Sciatic nerve (tissue), 2 donors: ENCODE measurements around the gene PLCB4. TPM values are rescaled to one million over a fixed set of nuclear protein-coding genes. Genes with fewer than 3 reads are reported as not detected.

Experiments used
- ATAC-seq: fragments of 200-7000 bp; cut with Tn5 transposase; one replicate; pipeline ENCODE4 v1.9.1; 2020; ENCODE audit warnings: mild to moderate bottlenecking, moderate library complexity
- DNase-seq: peaks from one replicate; pipeline ENCODE4 v3.0.0-alpha.2; 2020; ENCODE audit warnings: low spot score
- intact Hi-C: fragments of 100-400 bp; cut with DNase I; formaldehyde crosslinking; loops from one replicate; pipeline ENCODE4 v1.14.2; 2022
- total RNA-seq: library from RNA; stranded (reverse); fragmentation: NEBNext Ultra II Directional; extraction: Animal tissue kit (Norgen Biotek cat#: 25700); gene quantifications from one replicate; pipeline ENCODE4 v1.2.1, GENCODE V29; 2021
- donor health status: DM: no; HTN: no; CAD: no.
- donor health status: DM: no; HTN: no; CAD: no.

Gene PLCB4
- total RNA-seq, 1 donor from 2014 or later, result 23.4 TPM

GRCh38 chr20:9200620-9201019, 131.7 kb downstream of the PLCB4 start:
- no peak for ATAC-seq
- intact Hi-C loops, result no loop called here

GRCh38 chr20:9202420-9203080, 133.7 kb downstream of the PLCB4 start:
- ATAC-seq (no peak), DNase-seq (no peak)
- intact Hi-C loops, result no loop called here

More at GRCh38 chr20:9200620-9201019, 131.7 kb downstream of the PLCB4 start:
- no peak for DNase-seq

DNA sequence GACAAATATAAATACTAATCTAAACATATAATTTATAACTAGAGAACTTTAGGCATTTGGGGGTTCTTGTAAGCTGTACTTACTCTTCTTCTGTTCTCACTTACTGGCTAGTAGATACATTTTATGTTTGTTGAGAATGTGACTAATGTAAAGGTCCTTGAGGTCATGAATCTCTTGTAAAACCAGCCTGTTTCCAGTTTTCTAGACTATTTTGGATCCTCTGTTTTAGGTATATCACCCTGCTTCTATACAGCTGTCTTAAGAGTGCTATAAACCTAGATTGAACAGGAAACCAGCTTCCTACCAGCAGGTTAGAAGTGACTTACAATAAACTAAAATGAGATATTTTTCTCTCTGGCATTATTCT, 134.2 kb downstream of the PLCB4 start:
- no peak for DNase-seq
- intact Hi-C loops, result no loop called here
- ATAC-seq, result no peak

DNA sequence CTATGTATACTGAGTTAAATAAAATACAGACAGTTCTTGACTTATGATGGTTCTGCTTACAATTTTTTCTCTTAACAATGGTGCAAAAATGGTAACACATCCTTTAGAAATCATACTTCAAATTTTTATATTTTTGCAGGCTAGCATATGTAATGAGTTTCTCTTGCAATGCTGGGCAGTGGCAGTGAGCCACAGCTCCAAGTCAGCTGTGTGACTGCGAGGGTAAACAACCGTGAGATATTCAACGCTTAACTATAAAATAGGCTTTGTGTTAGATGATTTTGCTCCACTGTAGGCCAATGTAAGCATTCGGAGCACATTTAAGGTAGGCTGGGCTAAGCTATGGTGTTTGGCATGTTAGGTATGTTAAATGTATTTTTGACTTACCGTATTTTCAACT, 136.1 kb downstream of the PLCB4 start:
- intact Hi-C loops, result no loop called here
- ATAC-seq (no peak), DNase-seq (no peak)

DNA sequence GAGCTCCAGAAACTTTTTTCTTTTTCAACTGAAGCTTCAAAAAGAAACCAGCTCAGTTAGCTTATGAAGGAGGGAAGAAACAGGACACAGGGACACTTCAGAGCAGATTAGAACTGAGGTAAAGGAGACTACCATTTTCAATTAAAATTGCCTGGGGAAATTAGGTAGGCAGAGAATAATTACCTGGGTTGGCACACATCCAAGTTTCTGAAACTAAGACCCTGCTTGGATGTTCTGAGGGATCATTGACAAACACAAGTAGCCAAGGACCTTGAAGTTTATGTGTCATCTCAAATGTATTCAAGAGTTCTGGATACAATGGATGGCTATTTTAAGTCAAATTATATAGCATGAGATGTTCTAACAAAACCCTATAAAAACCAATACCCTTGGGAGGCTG, 137.6 kb downstream of the PLCB4 start:
- intact Hi-C loops, result no loop called here
- DNase-seq (no peak), ATAC-seq (no peak)

DNA sequence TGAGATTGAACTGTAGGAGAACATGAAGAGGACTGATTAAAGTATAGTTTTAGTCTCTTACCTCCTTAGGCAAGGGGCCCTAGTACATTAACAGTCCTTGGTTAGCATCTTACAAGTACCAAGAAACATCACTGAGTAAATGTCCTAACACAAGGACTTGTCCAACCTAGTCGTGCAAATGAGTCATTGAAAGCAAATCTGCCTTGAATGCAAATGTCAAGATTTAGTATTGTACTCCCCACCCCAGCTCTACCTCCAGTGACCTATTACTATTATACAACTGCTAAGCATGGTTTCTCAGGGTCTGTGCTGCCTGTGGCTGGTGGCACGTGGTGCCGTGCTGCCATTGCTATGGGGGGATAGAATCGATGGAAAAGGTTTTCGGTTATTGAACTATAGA, 138.4 kb downstream of the PLCB4 start:
- intact Hi-C loops, result no loop called here
- ATAC-seq, result no peak
- DNase-seq, result no peak

DNA sequence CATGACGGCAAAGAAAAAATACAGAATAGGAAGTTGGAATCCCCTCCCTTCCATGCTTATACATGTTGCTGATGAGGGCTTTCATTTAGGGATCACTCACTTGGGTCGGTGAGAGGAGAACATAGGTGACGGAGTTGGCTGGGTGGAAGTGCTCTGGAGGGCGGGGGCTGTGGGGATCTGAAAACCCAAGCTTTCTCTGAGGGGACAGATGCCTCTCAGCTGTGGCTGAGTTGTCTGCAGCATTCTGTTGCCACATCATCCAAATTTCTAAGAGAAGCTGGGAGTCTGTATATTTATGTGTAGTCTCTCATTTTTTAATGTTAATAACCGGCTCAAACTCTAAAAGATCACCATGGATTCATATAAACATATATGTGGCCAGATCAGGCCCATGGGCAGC, 141.5 kb downstream of the PLCB4 start:
- DNase-seq, result no peak
- no peak for ATAC-seq
- intact Hi-C loops, result no loop called here

DNA sequence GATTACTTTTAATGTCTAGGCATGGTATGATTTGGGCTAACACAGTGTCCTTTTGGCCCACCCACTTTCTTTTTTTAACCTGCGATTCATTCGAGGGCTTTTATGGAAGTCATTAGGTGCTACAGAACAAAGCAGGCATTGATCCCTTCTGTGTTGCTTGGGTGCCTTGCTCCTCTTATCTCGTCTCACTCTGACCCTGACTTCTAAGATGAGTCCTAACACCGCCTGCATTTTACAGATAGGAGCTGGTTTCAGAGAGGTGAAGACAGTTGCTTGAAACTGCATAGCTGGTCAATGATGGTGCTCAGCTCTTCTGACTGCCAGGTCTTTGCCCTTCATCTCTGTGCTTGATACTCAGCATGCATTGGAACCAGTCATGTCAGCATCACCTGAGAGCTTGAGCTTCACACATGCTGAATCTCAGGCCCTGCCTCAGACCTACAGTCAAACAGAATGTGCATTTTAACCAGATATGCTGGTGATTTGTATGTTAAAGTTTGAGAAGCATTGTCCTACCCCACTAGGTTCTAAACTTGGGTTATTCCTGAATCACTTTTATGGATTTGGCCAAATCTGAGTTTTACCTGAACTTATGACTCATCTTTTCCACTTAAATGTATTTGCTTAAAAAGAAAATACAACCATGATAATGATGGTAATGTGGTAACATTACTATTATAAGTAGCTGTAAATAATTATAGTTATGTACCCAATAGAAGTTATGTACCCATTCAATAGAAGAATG, 142.3 kb downstream of the PLCB4 start:
- no peak for DNase-seq
- no peak for ATAC-seq
- intact Hi-C loops, result no loop called here

GRCh38 chr20:9212735-9213134, 143.8 kb downstream of the PLCB4 start:
- intact Hi-C loops, result no loop called here
- ATAC-seq (no peak), DNase-seq (no peak)

GRCh38 chr20:9214685-9215084, 145.8 kb downstream of the PLCB4 start:
- intact Hi-C loops, result no loop called here
- no peak for ATAC-seq
- no peak for DNase-seq

GRCh38 chr20:9215539-9215938, 146.7 kb downstream of the PLCB4 start:
- intact Hi-C loops, result no loop called here
- ATAC-seq (no peak), DNase-seq (no peak)

GRCh38 chr20:9218531-9218961, 149.7 kb downstream of the PLCB4 start:
- ATAC-seq, result peak; percentile 48
- intact Hi-C loops, result no loop called here
- DNase-seq, result no peak

- intact Hi-C loops, result no loop called here
- DNase-seq (no peak), ATAC-seq (peak; percentile 32)
Observed at GRCh38 chr20:9220874-9221547, 152.1 kb downstream of the PLCB4 start.

- ATAC-seq (no peak), DNase-seq (no peak)
- intact Hi-C loops, result no loop called here
Observed at GRCh38 chr20:9223296-9223695, 154.4 kb downstream of the PLCB4 start.

DNA sequence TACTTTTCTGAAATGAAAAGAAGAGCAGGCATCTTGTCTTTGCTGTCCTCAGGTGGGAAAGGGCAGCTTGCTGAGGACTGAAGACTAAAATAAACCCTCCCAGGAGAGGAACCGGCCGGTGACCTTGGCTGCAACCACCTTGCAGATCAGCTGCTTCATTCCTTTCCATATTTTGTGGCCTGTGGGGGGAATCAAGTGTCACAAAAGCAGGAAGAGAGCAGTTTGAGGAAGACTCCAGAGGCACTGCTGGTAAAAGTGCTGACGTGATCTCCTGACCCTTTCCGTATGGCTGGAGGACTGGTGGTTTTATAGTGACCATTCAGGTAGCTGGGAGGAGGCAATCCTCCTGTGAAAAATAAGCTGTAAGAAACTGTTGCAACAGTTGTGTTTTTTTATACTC, 157.0 kb downstream of the PLCB4 start:
- intact Hi-C loops, result no loop called here
- DNase-seq, result no peak
- peak; percentile 50 for ATAC-seq

- ATAC-seq (no peak), DNase-seq (no peak)
- intact Hi-C loops, result no loop called here
Observed at GRCh38 chr20:9227896-9228615, 159.2 kb downstream of the PLCB4 start.

DNA sequence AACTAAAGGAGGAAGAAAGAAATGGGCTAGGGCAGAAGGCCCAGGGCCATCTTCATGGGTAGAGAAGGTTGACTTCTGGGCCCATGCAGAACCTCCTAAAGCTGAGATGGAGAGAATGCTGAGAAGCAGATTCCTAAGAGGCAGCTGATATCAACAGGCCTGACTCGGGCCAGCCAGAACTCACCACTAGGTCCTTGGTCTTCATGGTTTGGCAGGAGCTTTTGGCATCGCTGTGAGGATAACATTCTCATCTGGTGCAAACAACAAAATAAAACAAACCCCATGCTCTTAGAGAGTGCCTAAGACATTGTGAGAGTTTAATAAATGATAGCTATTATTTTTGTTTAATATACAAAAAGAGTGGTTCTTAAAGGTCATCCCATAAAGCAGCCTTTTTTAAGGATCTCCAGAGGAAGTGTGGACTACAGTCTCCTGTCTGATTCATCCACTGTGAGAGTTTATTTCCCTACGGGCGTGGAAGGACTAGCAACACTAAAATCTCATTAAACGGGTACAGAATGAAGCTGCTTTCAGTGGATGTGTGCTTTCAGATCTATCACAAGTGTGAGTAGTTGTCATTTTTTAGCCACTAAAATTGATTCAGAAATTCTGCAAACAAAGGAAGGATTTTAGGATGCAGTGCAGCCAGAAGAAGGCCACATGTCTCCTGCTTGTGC, 160.0 kb downstream of the PLCB4 start:
- DNase-seq, result no peak
- ATAC-seq, result peak; percentile 78
- intact Hi-C loops, result no loop called here

DNA sequence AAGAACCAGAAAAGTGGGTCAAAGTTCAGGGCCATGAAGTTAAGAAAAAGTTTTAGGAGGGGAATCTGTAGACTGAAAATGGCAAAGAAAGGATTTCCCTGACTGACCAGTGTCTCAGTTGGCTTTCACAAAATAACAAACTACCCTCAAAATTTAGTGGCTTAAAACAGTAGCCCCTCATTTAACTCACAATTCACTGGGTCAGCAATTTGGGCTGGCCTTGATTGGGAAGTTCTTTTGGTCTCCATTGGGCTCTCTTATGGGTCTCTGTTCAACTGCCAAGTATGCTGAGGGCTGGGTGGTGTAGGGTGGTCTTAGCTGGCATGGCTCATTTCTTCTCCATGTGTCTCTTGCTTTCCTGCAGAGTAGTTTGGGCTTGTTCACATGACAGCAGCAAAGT, 161.5 kb downstream of the PLCB4 start:
- ATAC-seq (no peak), DNase-seq (no peak)

GRCh38 chr20:9233804-9234203, 164.9 kb downstream of the PLCB4 start:
- intact Hi-C loops, result no loop called here
- ATAC-seq (no peak), DNase-seq (no peak)

More for the DNA sequence above, 161.5 kb downstream of the PLCB4 start:
- intact Hi-C loops, result no loop called here
